GM23248 (cell line): ENCODE results near the gene ALKBH4.

Experiments used
- EZH2 ChIP-seq: fragments of 200-600 bp; sonication (generic); IDR thresholded peaks from 2 replicates; pipeline ENCODE4 v1.6.1; 2018; ENCODE audit warnings: antibody characterized with exemption, mild to moderate bottlenecking; ENCODE audit not compliant: insufficient read depth, poor library complexity, severe bottlenecking
- EZH2phosphoT487 ChIP-seq: fragments of 200-600 bp; sonication (generic); IDR thresholded peaks from 2 replicates; pipeline ENCODE4 v1.6.1; 2018; ENCODE audit warnings: antibody characterized with exemption, moderate library complexity, mild to moderate bottlenecking, low read depth; ENCODE audit not compliant: insufficient read depth

- TF ChIP-seq EZH2: no peak
- TF ChIP-seq EZH2phosphoT487: no peak
Observed at GRCh38 chr7:102432442-102433218, 32.0 kb downstream of the ALKBH4 start.
